ENCODE measurements around the gene GK2. TPM values are rescaled to one million over a fixed set of nuclear protein-coding genes. Genes with fewer than 3 reads are reported as not detected.

The GK2 gene
- total RNA-seq, 2 donors from 2014 or later = not detected

DNA sequence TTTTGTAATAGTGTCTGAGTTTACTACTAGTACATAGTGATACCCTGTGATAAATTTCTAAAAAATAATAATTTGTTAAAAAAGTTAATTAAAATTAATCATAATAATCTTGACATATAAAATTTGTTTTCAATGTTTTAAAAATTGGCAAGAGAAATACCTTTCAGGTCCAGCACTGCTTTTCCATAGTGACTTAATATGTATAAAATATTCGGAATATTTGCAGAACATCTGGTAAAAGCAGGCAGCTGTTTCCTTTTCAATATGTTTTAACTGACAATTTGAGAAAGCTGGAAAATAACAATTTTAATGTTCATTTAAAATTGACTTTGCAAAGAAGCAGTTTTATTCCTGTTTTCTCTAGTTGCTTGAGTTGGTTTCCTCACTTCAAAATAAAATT is 17.6 kb upstream of the GK2 start:
- H3K36me3 ChIP-seq = no peaks in the 10 kb centered on the region
- H3K27ac ChIP-seq = no peak overlapping the region
- no peaks in the 10 kb centered on the region for H3K9me3 ChIP-seq
- no peaks in the 10 kb centered on the region for H3K4me1 ChIP-seq
- no peak overlapping the region for H3K9ac ChIP-seq (ENCODE audit: low read depth in 2 of 2, low read length in 2 of 2)
- no peak for DNase-seq
- TF ChIP-seq, protein P1, sequence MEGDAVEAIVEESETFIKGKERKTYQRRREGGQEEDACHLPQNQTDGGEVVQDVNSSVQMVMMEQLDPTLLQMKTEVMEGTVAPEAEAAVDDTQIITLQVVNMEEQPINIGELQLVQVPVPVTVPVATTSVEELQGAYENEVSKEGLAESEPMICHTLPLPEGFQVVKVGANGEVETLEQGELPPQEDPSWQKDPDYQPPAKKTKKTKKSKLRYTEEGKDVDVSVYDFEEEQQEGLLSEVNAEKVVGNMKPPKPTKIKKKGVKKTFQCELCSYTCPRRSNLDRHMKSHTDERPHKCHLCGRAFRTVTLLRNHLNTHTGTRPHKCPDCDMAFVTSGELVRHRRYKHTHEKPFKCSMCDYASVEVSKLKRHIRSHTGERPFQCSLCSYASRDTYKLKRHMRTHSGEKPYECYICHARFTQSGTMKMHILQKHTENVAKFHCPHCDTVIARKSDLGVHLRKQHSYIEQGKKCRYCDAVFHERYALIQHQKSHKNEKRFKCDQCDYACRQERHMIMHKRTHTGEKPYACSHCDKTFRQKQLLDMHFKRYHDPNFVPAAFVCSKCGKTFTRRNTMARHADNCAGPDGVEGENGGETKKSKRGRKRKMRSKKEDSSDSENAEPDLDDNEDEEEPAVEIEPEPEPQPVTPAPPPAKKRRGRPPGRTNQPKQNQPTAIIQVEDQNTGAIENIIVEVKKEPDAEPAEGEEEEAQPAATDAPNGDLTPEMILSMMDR (IDR thresholded peaks at IDR 0.05) = no peak
- no peaks in the 10 kb centered on the region for H3K27me3 ChIP-seq
- intact Hi-C loops (cut with DNase I) = no loop called here
- no peak overlapping the region for H3K4me3 ChIP-seq

DNA sequence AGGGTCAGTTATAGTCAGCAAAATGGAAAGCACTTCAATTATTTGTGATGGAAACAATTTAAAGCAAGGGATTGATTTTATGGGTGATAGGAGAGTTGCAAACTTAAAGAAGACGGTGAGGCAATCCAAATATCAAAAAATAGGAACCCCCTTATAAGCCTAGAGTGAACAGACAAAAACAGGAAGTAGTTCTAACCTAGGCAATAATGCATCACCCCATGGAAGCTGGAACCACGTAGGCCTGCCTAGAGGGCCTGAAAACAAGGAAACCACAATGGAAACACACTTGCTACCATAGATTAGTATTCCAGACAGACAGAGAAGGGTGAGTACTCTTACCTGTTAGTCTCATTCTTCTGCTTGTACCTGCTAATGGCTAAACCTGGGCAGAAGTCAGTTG is 13.5 kb upstream of the GK2 start:
- H3K36me3 ChIP-seq = no peaks in the 10 kb centered on the region
- H3K9me3 ChIP-seq = no peaks in the 10 kb centered on the region
- H3K4me1 ChIP-seq = no peaks in the 10 kb centered on the region
- H3K27me3 ChIP-seq = no peaks in the 10 kb centered on the region
- no peak for DNase-seq
- TF ChIP-seq, protein P1 (IDR thresholded peaks at IDR 0.05) = no peak
- H3K9ac ChIP-seq (ENCODE audit: low read depth in 2 of 2, low read length in 2 of 2) = no peak overlapping the region
- H3K4me3 ChIP-seq = no peak overlapping the region
- intact Hi-C loops (cut with DNase I) = no loop called here
- H3K27ac ChIP-seq = no peak overlapping the region

DNA sequence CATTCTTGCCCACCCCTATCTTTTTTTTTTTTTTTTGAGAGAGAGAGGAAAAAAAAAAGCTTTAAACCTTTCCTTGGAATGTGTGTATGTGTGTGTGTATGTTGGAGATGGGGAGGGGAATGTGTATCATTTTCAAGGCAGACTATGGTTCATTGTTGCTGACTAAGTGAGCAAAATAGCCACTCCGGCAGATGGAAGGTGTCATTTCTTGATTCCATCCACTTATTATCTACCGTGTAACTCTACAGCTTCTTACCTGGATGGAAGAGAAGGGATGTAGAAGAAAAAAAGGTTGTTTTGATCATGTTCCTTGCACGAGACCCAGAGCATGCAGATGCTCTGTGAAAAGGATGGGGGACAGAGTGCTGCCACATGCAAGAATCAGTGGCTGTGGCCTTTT is 5.9 kb upstream of the GK2 start:
- H3K27me3 ChIP-seq = no peaks in the 10 kb centered on the region
- DNase-seq = no peak
- H3K9me3 ChIP-seq = no peaks in the 10 kb centered on the region
- H3K4me1 ChIP-seq = no peaks in the 10 kb centered on the region
- no peak overlapping the region for H3K9ac ChIP-seq (ENCODE audit: low read depth in 2 of 2, low read length in 2 of 2)
- TF ChIP-seq, protein P1 (IDR thresholded peaks at IDR 0.05) = no peak
- intact Hi-C loops (cut with DNase I) = no loop called here
- no peak overlapping the region for H3K27ac ChIP-seq
- no peaks in the 10 kb centered on the region for H3K36me3 ChIP-seq
- H3K4me3 ChIP-seq = no peak overlapping the region

DNA sequence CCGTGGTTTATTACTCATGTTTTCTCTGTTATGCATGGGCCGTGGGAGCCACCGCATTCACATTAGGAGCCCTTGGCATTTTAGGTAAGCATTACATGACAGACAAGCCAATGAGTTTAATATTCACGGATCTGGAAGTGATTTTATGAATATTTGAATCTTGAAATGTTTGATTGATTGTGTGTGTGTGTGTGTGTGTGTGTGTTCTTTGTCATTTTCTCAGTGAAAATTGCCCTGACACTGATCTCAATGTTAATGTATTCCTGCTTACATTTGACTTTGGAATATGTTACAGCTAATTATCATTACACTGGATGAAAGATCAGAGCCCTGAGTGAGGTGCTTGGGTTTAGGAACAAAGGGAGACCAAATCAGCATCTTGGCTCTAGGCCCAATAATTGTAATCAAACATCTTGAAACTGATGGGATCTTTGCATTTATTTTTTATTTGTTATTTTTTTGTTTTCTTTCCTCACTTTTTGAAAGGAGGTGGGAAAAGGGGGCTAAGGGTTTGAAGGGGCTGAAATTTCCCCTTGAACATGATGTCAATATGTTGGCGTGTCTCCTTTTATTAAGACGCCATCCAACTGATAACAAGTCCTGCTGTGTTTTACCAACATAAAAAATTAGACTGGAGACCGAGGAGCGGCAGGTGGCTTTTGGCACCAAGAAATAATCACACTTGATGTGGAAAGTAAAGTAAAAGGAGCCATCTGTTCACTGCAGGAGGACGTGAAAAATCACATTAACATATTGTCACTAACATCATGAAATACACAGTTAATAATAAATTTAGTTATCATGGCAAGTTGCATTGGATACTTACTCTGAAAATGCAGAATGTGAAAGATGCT is 5.2 kb upstream of the GK2 start:
- H3K9ac ChIP-seq (ENCODE audit: low read depth in 2 of 2, low read length in 2 of 2) = no peak overlapping the region
- no peaks in the 10 kb centered on the region for H3K9me3 ChIP-seq
- H3K27me3 ChIP-seq = no peaks in the 10 kb centered on the region
- intact Hi-C loops (cut with DNase I) = no loop called here
- no peaks in the 10 kb centered on the region for H3K4me1 ChIP-seq
- no peak overlapping the region for H3K4me3 ChIP-seq
- no peaks in the 10 kb centered on the region for H3K36me3 ChIP-seq
- TF ChIP-seq, protein P1 (IDR thresholded peaks at IDR 0.05) = no peak
- DNase-seq = no peak
- H3K27ac ChIP-seq = no peak overlapping the region

DNA sequence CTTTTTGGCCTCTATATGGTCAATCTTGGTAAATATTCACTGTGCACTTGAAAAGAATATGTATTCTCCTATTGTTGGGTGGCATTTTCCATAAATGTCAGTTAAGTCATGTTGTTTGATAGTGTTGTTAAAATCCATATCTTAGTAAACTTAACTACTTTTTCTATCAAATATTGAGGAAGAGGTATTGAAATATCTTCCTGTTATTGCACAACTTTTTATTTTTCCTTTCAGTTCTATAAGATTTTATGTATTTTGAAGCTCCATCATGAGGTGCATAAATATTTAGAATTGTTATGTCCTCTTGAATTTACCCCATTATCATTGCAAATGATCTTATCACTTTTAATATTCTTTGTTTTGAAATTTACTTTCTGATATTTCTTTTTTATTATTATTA is 3.4 kb downstream of the GK2 start:
- H3K9ac ChIP-seq (ENCODE audit: low read depth in 2 of 2, low read length in 2 of 2) = no peak overlapping the region
- H3K9me3 ChIP-seq = no peaks in the 10 kb centered on the region
- intact Hi-C loops (cut with DNase I) = no loop called here
- no peak overlapping the region for H3K27ac ChIP-seq
- H3K4me1 ChIP-seq = no peaks in the 10 kb centered on the region
- DNase-seq = no peak
- H3K36me3 ChIP-seq = no peaks in the 10 kb centered on the region
- TF ChIP-seq, protein P1 (IDR thresholded peaks at IDR 0.05) = no peak
- no peak overlapping the region for H3K4me3 ChIP-seq
- H3K27me3 ChIP-seq = no peaks in the 10 kb centered on the region
